Measurements from ENCODE around the gene RRAS2.
"Not testable (repeated sequence)": the region's sequence is repeated elsewhere in the genome, so short reads cannot be mapped to it uniquely, and the experiment has no call there.

Gene RRAS2

GRCh38 chr11:14371249-14371648, 12.3 kb upstream of the RRAS2 start:
- no peak for DNase-seq (ENCODE audit: low read depth, low spot score)

- DNase-seq (ENCODE audit: low read depth, low spot score) = no peak
These were observed 11.5 kb upstream of the RRAS2 start for GRCh38 chr11:14370496-14370895.

- no peak for DNase-seq (ENCODE audit: low read depth, low spot score)
These were observed 10.6 kb upstream of the RRAS2 start for GRCh38 chr11:14369598-14369997.

GRCh38 chr11:14366936-14367335, 8.0 kb upstream of the RRAS2 start:
- DNase-seq (ENCODE audit: low read depth, low spot score) = no peak

GRCh38 chr11:14364322-14364721, 5.3 kb upstream of the RRAS2 start:
- DNase-seq (ENCODE audit: low read depth, low spot score) = no peak

- no peak for DNase-seq (ENCODE audit: low read depth, low spot score)
These were observed 3.6 kb upstream of the RRAS2 start for GRCh38 chr11:14362611-14363010.

- DNase-seq (ENCODE audit: low read depth, low spot score) = no peak
These were observed 3.0 kb upstream of the RRAS2 start for GRCh38 chr11:14361951-14362350.

GRCh38 chr11:14360976-14361375, 2.0 kb upstream of the RRAS2 start:
- DNase-seq (ENCODE audit: low read depth, low spot score) = no peak

GRCh38 chr11:14359501-14360031, 583 bp upstream of the RRAS2 start:
- no peak for DNase-seq (ENCODE audit: low read depth, low spot score)

GRCh38 chr11:14357881-14358728, 878 bp downstream of the RRAS2 start:
- no peak for DNase-seq (ENCODE audit: low read depth, low spot score)

GRCh38 chr11:14356342-14356741, 2.6 kb downstream of the RRAS2 start:
- DNase-seq (ENCODE audit: low read depth, low spot score) = no peak

- DNase-seq (ENCODE audit: low read depth, low spot score) = not testable (repeated sequence)
These were observed 4.4 kb downstream of the RRAS2 start for GRCh38 chr11:14354604-14355003.

- DNase-seq (ENCODE audit: low read depth, low spot score) = no peak
These were observed 8.2 kb downstream of the RRAS2 start for GRCh38 chr11:14350716-14351238.

- DNase-seq (ENCODE audit: low read depth, low spot score) = no peak
These were observed 8.8 kb downstream of the RRAS2 start for GRCh38 chr11:14350215-14350614.

- DNase-seq (ENCODE audit: low read depth, low spot score) = no peak
These were observed 11.0 kb downstream of the RRAS2 start for GRCh38 chr11:14347991-14348390.

GRCh38 chr11:14347494-14347893, 11.5 kb downstream of the RRAS2 start:
- DNase-seq (ENCODE audit: low read depth, low spot score) = no peak

GRCh38 chr11:14346303-14346955, 12.6 kb downstream of the RRAS2 start:
- no peak for DNase-seq (ENCODE audit: low read depth, low spot score)

- no peak for DNase-seq (ENCODE audit: low read depth, low spot score)
These were observed 13.3 kb downstream of the RRAS2 start for GRCh38 chr11:14345668-14346067.

- not testable (repeated sequence) for DNase-seq (ENCODE audit: low read depth, low spot score)
These were observed 14.0 kb downstream of the RRAS2 start for GRCh38 chr11:14345016-14345415.

- DNase-seq (ENCODE audit: low read depth, low spot score) = no peak
These were observed 16.1 kb downstream of the RRAS2 start for GRCh38 chr11:14342906-14343305.

GRCh38 chr11:14341968-14342367, 17.0 kb downstream of the RRAS2 start:
- DNase-seq (ENCODE audit: low read depth, low spot score) = no peak

- DNase-seq (ENCODE audit: low read depth, low spot score) = no peak
These were observed 18.3 kb downstream of the RRAS2 start for GRCh38 chr11:14340721-14341120.

GRCh38 chr11:14339356-14339755, 19.6 kb downstream of the RRAS2 start:
- no peak for DNase-seq (ENCODE audit: low read depth, low spot score)
